ENCODE measurements around the gene ZXDC.

The ZXDC gene

GRCh38 chr3:126488185-126488584, 12.5 kb upstream of the ZXDC start:
- DNase-seq, result no peak

- DNase-seq, result peak; percentile 19 to 55 (median 34)
Measured at GRCh38 chr3:126487151-126487771, 11.6 kb upstream of the ZXDC start.

- DNase-seq, result no peak
Measured at GRCh38 chr3:126486360-126486847, 10.7 kb upstream of the ZXDC start.

GRCh38 chr3:126485956-126486355, 10.3 kb upstream of the ZXDC start:
- no peak for DNase-seq

GRCh38 chr3:126485176-126485897, 9.6 kb upstream of the ZXDC start:
- DNase-seq, result no peak

- no peak for DNase-seq
Measured at GRCh38 chr3:126484662-126485061, 9.0 kb upstream of the ZXDC start.

GRCh38 chr3:126484148-126484547, 8.5 kb upstream of the ZXDC start:
- no peak for DNase-seq

- DNase-seq, result no peak
Measured at GRCh38 chr3:126483321-126483761, 7.7 kb upstream of the ZXDC start.

GRCh38 chr3:126482503-126483255, 7.0 kb upstream of the ZXDC start:
- DNase-seq, result no peak

- DNase-seq, result no peak
Measured at GRCh38 chr3:126481808-126482502, 6.3 kb upstream of the ZXDC start.

- DNase-seq, result no peak
Measured at GRCh38 chr3:126480861-126481260, 5.2 kb upstream of the ZXDC start.

- DNase-seq, result no peak
Measured at GRCh38 chr3:126480206-126480605, 4.5 kb upstream of the ZXDC start.

- no peak for DNase-seq
Measured at GRCh38 chr3:126479642-126480041, 4.0 kb upstream of the ZXDC start.

GRCh38 chr3:126478581-126479310, 3.1 kb upstream of the ZXDC start:
- DNase-seq, result no peak

- DNase-seq, result no peak
Measured at GRCh38 chr3:126477061-126477380, 1.3 kb upstream of the ZXDC start.

GRCh38 chr3:126476166-126477060, 722 bp upstream of the ZXDC start:
- DNase-seq, result no peak

GRCh38 chr3:126474498-126475412, 936 bp downstream of the ZXDC start:
- peak; percentile 65 to 81 (median 75) for DNase-seq

- no peak for DNase-seq
Measured at GRCh38 chr3:126473292-126474168, 2.2 kb downstream of the ZXDC start.
